ENCODE results near the gene VAMP2.
"Not testable (repeated sequence)": the region's sequence is repeated elsewhere in the genome, so short reads cannot be mapped to it uniquely, and the experiment has no call there.

VAMP2 gene

DNA sequence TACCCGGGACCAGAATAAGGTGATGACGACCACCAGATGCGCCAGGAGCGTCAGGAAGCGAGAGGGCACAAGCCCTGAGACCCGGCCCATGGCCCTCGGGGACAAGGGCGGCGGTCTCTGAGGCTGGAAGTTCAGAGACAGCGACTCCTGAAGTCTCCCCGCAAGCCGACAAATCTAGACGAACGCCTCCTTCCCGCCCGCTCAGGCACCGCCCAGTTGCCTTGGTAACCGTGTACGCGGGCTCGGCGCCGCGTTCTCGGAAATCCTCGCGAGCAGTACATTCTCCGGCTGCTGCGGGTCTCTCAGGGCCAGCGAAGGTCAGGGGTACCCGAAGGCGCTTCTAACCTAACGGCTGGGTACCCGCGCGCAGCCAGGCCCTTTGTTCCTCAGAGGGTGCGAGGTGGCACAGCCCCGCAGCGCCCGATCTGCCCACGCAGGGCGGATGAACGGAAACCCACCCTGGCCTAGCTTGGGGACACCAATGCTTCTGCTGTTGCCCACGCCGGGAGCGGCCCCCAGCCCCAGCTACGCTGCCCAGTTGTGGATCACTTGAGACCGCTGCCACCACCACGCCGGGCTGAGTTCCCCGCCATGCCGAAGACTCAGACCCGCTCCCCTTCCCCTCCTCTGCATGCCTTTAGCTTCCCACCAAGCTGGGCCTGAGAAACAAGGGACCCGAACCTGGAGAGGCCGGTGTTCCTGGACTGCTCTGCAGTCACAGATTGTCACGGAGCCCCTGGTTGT, 13.6 kb upstream of the VAMP2 start, which contains the start of gene TMEM107:
TMEM107 (minus strand) TSS at position 184 of the 744 bp plus-strand sequence; CDS start at position 90, 94 bp downstream.
- DNase-seq (ENCODE audit: low spot score), result peak; percentile 89

- DNase-seq (ENCODE audit: low spot score), result peak; percentile 54
These were observed 13.0 kb upstream of the VAMP2 start for GRCh38 chr17:8175795-8176196.

DNA sequence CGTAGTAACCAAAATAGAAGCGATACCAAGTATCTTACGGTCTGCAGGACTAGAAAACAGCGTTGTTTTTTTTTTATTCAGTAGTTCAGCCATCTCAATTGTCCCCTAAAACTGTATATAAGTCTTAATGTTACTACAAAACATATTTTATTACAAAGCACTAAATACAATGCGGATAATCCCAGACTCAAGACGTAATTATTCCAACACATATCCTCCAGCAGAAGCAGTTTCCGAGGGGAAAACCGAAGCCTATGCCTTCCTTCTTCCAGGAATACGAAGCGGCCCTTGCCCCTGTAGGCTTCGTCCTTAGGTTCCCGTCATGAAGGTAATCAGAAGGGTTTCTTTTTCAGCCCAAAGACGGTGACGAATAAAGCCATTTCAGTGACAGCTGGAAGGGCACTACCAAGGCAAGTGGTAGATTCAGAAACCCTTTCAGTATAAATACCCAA, 11.1 kb upstream of the VAMP2 start:
- DNase-seq (ENCODE audit: low spot score), result no peak

GRCh38 chr17:8173056-8173870, 10.5 kb upstream of the VAMP2 start:
- peak; percentile 99 for DNase-seq (ENCODE audit: low spot score)

DNA sequence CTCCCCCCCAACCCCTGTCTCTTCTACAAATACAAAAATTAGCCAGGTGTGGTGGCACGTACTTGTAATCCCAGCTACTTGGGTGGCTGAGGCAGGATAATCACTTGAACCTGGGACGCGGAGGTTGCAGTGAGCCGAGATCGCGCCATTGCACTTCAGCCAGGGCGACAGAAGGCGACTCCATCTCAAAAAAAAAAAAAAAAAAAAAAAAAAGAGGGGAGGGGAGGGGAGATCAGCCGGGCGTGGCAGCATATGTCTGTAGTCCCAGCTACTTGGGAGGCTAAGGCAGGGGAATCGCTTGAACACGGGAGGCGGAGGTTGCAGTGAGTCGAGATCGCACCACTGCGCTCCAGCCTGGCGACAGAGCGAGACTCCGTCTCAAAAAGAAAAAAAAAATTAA, 7.4 kb upstream of the VAMP2 start:
- not testable (repeated sequence) for DNase-seq (ENCODE audit: low spot score)

- DNase-seq (ENCODE audit: low spot score), result no peak
These were observed 4.8 kb upstream of the VAMP2 start for GRCh38 chr17:8167526-8167925.

DNA sequence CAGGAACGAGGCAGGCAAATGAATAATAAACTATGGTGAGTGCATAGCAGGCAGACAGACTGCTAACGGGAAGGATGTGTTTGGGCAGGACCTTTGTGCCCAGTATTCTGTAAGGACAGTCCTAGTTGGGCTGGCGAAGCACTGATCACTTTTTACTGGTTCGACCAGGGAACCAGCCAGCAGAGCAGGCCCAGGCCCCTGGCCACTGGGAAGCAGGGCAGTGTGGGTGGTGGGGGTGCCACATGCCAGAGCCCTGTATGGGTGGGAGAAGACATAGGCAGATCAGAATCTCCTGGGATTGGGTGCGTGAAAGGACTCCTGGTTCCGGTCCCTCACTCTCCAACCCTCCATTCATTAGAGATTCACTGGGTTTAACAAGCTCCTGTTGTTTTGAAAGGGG, 4.0 kb upstream of the VAMP2 start:
- no peak for DNase-seq (ENCODE audit: low spot score)

- DNase-seq (ENCODE audit: low spot score), result no peak
These were observed 2.0 kb upstream of the VAMP2 start for GRCh38 chr17:8164815-8165131.

DNA sequence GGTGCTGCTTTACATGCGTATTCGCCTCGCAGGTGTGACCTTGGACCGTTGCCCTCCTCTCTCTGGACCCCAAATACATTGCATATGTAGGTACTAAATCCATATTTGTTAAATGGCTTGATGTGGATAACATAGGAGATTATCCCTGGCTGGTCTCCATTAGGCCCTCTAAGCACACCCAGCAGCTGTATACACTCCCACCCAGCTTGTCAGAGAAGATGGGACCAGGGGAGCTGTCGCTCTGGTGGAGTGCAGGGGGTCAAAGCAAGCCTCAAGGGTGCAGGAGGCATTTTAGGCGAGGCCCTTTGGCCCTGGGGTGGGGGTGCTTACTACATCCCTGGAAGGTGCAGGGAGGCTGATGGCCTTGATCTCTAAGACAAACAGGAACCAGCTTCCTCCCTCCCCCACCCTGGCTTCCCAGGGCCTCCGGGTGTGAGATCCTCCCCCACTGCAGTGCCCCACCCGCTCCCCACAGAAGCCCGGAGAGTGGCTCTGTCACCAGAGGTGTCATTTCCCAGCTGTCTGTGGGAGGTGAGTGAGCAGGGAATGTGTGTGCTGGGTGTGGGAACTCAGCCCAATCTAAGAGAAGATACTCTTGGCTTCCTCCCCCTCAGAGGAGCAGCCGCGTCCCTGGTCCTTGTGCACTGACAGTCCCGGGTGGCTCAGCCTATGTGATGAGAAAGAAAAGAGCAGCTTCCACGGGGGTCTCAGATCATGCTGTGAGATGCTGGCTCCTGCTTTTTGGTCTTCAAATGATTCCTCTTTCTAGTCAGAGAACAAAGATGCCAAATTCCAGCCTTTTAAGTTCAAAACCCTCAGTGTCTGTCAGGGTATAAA, 1.4 kb upstream of the VAMP2 start:
- DNase-seq (ENCODE audit: low spot score), result no peak

DNA sequence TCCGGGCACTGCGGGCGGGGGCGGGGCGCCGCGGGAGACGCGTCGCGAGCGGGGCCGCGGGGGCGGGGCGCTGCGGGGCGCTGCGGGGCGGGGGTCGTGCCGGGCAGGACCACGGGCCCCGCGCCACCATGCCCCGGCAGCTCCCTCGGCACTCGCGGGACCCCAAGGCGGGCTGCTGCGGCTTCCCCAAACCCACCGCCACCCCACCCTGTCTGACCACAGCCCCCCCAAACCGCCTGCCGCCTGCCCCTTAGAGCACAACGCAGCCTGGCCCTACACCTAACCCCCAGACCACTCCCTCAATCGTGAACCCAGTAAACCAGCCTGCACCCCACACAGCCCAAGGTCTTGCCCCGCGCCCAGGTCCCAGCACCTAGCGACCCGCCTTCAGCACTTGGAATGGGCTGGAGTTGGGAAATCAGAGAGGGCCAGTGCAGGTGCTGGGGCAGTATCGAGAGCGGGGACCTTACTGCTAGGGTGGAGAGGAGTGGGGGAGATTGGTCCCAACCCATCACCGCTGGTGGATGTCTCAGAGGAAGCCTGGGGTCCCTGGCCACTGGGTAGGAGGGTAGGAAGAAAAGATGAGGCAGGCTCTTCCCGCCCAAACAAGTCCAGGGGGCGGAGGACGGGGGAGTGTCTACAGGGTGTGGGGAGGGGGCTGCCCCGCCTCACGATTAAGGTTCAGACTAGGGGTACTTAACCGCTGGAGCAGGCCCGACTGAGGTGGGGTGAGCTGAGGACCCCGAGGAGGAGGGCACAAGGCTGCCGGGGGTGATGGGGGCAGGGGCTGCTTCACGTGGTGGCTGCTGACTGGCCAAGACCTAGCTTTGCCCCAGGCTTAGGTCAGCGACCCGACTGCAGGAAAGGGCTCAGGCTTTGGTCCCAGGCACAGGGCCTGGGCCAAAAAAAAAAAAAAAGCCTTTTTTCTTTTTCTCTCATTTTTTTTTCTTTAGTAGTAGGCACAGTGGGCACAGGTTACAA, 539 bp upstream of the VAMP2 start:
- DNase-seq (ENCODE audit: low spot score), result no peak

- DNase-seq (ENCODE audit: low spot score), result no peak
These were observed 1.2 kb downstream of the VAMP2 start for GRCh38 chr17:8161289-8162232.

DNA sequence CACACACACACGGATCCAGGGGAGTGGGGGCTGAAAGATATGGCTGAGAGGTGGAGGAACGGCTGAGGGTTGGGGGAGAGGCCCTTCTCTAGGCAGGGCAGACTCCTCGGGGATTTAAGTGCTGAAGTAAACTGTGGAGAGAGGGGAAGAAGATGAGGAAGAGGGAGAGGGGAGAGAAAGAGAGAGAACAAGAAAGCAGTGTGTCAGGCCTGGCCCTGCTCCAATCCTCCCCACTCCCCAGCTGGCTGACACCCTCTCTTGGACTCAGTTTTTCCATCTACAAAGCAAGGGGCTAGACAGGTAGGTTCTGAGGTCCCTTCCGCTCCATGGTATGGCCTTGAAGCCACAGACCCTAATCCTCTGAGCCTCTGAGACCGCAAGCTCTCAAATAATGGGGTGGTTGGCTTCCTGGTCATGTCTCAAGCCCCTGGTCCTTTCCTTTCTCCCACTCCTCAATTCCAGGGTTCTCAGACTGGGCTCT, 2.0 kb downstream of the VAMP2 start:
- DNase-seq (ENCODE audit: low spot score), result no peak

GRCh38 chr17:8160224-8160577, 2.5 kb downstream of the VAMP2 start:
- DNase-seq (ENCODE audit: low spot score), result no peak

DNA sequence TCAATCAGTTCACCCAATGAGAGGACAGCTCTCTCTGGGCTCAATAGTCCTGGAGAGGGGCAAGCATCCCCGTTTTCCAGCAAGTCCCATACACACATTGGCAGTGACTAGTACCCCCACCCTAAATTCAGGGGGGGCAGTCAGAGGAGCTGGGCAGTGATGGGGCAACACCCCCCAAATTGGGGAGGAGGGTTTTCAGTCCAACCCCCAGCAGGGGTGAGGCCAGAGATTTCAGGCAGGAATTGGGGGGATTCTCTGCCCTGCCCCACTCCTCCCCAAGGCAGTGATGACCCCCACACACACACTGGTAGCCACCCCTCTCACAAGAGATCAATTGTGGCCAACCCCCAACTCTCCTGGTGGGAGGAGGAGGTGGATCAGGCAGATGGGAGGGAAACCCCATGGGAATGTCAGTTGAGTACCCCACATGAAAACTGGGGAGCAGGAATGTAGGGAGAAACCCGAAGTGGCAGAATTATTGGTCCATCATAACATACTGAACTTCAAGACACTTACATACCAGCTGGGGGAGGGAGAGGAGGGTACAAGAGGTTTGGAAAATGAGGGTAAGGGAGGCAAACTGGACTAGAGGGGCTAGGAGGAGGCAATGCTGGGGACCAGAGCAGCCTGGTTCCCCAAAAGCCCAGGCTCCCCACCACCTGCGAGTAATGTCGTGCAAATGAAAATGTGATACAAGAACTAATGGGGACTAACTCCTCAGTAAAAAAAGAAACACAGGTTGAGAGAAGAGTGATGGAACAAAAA, 3.1 kb downstream of the VAMP2 start:
- no peak for DNase-seq (ENCODE audit: low spot score)

GRCh38 chr17:8159032-8159400, 3.7 kb downstream of the VAMP2 start:
- no peak for DNase-seq (ENCODE audit: low spot score)

DNA sequence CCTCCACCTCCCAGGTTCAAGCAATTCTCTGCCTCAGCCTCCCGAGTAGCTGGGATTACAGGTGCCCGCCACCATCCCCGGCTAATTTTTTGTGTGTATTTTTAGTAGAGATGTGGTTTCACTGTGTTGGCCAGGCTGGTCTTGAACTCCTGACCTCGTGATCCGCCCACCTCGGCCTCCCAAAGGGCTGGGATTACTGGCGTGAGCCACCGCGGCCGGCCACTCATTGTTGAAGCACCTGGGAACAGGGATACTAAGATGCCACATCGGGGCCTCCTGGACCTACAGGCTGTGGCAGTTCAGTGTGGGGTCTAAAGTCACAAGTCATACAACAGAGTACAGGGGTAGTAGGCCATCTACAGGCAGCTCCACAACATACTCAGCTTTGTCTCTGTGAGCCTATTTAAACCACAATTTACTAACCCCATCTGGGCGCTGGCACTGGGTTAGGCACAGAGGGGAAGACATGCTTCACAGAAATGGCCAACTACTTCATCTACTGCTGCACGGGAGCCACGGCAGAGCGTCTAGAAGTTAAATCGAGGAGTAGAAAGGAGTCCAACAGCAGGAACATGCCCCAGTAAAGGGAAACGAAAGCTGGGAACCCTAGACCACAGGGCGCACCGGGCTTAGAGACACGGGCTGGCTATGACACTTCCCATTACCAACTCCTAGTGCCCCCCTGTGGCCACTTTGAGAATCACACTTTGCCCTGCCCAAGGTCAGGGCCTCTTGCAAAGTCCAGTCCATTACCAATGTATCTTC, 4.3 kb downstream of the VAMP2 start:
- peak; percentile 88 for DNase-seq (ENCODE audit: low spot score)

DNA sequence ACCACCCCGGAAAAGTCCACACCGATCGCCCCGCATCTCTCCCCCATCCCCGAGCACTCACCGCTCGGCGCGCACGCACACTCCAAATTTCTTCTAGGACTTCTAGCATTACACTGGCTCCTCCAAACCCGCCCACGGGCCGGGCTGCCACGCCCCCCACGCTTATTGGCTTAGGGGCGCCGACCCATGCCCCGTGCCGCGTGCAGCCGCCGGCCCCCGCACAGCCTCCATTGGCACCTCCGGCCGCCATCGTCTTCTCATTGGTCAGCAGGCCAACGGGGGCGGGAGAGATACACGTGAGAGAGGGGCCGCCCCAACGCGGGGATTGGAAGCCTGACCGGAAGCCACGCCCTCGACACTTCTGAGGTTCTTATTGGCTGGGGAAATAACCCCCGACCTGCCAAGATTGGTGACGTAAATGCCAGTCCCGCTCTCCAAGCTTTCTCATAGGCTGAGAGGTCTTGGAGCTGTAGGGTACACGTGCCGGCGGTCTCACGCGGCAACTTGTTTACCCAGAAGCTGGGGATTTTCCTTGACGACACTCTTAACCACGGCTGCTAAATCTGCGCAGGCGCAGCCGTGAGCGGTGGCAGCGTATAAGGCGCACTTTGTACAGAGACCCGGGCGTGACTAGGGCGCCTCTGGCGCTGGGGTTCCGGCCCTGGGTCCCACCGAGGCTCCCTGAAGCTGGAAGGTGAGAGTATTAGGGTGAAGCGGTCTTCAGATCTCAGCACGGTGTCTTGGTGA, 6.3 kb downstream of the VAMP2 start:
- peak; percentile 100 for DNase-seq (ENCODE audit: low spot score)

DNA sequence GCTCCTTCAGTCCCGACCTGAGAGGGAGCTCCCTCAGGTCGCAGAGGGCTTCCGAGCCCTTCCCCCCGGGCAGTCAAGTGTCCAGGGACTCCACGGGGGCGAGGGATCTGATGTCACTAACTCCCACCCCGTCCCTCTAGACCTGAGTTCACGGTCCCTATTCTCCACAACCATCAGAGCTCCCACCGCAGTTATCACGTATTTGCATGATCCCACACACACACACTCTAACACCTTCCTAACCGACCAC, 6.8 kb downstream of the VAMP2 start:
- no peak for DNase-seq (ENCODE audit: low spot score)
